GM12878 (cell line): ENCODE data around the gene PLEKHS1. TPM values are rescaled to one million over a fixed set of nuclear protein-coding genes. Genes with fewer than 3 reads are reported as not detected.
"Not testable (repeated sequence)": the region's sequence is repeated elsewhere in the genome, so short reads cannot be mapped to it uniquely, and the experiment has no call there.

Experiments used
- ATAC-seq: fragments of 200-7000 bp; cut with Tn5 transposase; 3 replicates; pipeline ENCODE4 v1.9.1; 2020; ENCODE audit warnings: mild to moderate bottlenecking, moderate library complexity
- BruUV-seq: library from RNA; stranded (reverse); fragments of 400-500 nt; replicated peaks from 2 replicates; lab custom pipeline; 2021; lab: Mats Ljungman, UMichigan
- CTCF ChIA-PET: fragments of 300-600 bp; sonication (Branson Sonifier 250); formaldehyde crosslinking; extraction: SDS; loops from one replicate; lab custom pipeline; 2021; ENCODE audit warnings: inconsistent platforms; lab: Yijun Ruan, JAX
- POLR2A ChIA-PET: fragments of 350-600 bp; formaldehyde crosslinking; extraction: SDS; loops from one replicate; lab custom pipeline; 2021; ENCODE audit warnings: inconsistent platforms; lab: Charles Lee
- RAD21 ChIA-PET: fragments of 300-600 bp; sonication (Branson Sonifier 250); formaldehyde crosslinking; loops from one replicate; lab custom pipeline; 2023; ENCODE audit warnings: antibody characterized with exemption; ENCODE audit not compliant: unreplicated experiment; lab: Charles Lee
- SMC1A ChIA-PET: fragments of 300-600 bp; sonication (Branson Sonifier 250); formaldehyde crosslinking; loops from one replicate; lab custom pipeline; 2023; ENCODE audit not compliant: unreplicated experiment, uncharacterized antibody; lab: Charles Lee
- DNase-seq: peaks from one replicate; pipeline ENCODE4 v3.0.0-alpha.2; 2011; ENCODE audit warnings: low read depth, low spot score
- FAIRE-seq: peaks from 3 replicates; lab custom pipeline; 2011; peaks lifted over from hg19 to GRCh38; lab: Jason Lieb, UNC
- H2AFZ ChIP-seq: 2 replicates; pipeline ENCODE4 v1.6.0; 2011; ENCODE audit warnings: low read depth, low read length, control low read depth; ENCODE audit not compliant: control insufficient read depth
- H3K27ac ChIP-seq: 2 replicates; pipeline ENCODE4 v1.5.1; 2011; ENCODE audit warnings: control low read depth; ENCODE audit not compliant: control insufficient read depth, insufficient read depth
- H3K27me3 ChIP-seq, 2 experiments: replicated peaks in 1 of 2; 2 replicates each; pipeline versions ENCODE4 v1.6.0 to v1.6.1; 2011; ENCODE audit warnings: low read length in 1 of 2; ENCODE audit not compliant: control insufficient read depth in 2 of 2, insufficient read depth in 2 of 2
- H3K36me3 ChIP-seq, 2 experiments: 2 replicates each; pipeline ENCODE4 v1.5.1; 2011; ENCODE audit warnings: low read length in 1 of 2; ENCODE audit not compliant: control insufficient read depth in 2 of 2, insufficient read depth in 2 of 2
- H3K4me1 ChIP-seq: 2 replicates; pipeline ENCODE4 v1.6.1; 2011; ENCODE audit warnings: mild to moderate bottlenecking, low read length, moderate library complexity, mixed read lengths; ENCODE audit not compliant: control insufficient read depth, insufficient read depth
- H3K4me2 ChIP-seq: 2 replicates; pipeline ENCODE4 v1.6.0; 2011; ENCODE audit warnings: control low read depth; ENCODE audit not compliant: control insufficient read depth, insufficient read depth
- H3K4me3 ChIP-seq: fragments of 200-600 bp; sonication (generic); 2 replicates; pipeline ENCODE4 v1.5.1; 2016
- H3K79me2 ChIP-seq: 2 replicates; pipeline ENCODE4 v1.6.0; 2011; ENCODE audit warnings: low read length; ENCODE audit not compliant: control insufficient read depth, insufficient read depth
- H3K9ac ChIP-seq: 2 replicates; pipeline ENCODE4 v1.8.0; 2011; ENCODE audit warnings: low read length, control low read depth, mixed read lengths; ENCODE audit not compliant: control insufficient read depth, insufficient read depth
- H3K9me3 ChIP-seq: replicated peaks from 3 replicates; pipeline ENCODE4 v1.5.1; 2011; ENCODE audit warnings: mild to moderate bottlenecking, low read length; ENCODE audit not compliant: control insufficient read depth, insufficient read depth
- H4K20me1 ChIP-seq: 2 replicates; pipeline ENCODE4 v1.6.0; 2011; ENCODE audit not compliant: control insufficient read depth, insufficient read depth
- IRF4 ChIP-seq: IDR thresholded peaks from 2 replicates; pipeline ENCODE4 v1.6.1; 2011; ENCODE audit warnings: low read depth, low read length
- MXI1 ChIP-seq: fragments of 150-350 bp; IDR thresholded peaks from 2 replicates; pipeline ENCODE4 v1.6.1; 2011; ENCODE audit warnings: low read depth, mild to moderate bottlenecking, inconsistent platforms, low read length, improper control_type of control experiment
- POU2F2 ChIP-seq: IDR thresholded peaks from 3 replicates; pipeline ENCODE4 v1.6.1; 2011; ENCODE audit warnings: low read depth, mild to moderate bottlenecking, low read length, borderline replicate concordance
- RAD21 ChIP-seq: IDR thresholded peaks from 2 replicates; pipeline ENCODE4 v1.6.1; 2011; ENCODE audit warnings: mild to moderate bottlenecking, low read depth, low read length, moderate library complexity; ENCODE audit not compliant: insufficient read depth
- SP1 ChIP-seq: IDR thresholded peaks from one replicate; pipeline ENCODE4 v1.6.1; 2011; ENCODE audit warnings: low read depth, low read length
- TBL1XR1 ChIP-seq: IDR thresholded peaks from 2 replicates; pipeline ENCODE4 v1.6.1; 2012; ENCODE audit warnings: low read depth, low read length, improper control_type of control experiment
- ZNF217 ChIP-seq: fragments of 450-650 bp; IDR thresholded peaks from 2 replicates; pipeline ENCODE4 v1.6.1; 2017; ENCODE audit warnings: antibody characterized with exemption, mild to moderate bottlenecking
- WGBS: methylation state at CpG from one replicate; pipeline ENCODE4 v1.1.6; 2016; ENCODE audit warnings: low lambda C conversion rate; ENCODE audit not compliant: insufficient replicate concordance, insufficient coverage; ENCODE audit errors: missing lambda C conversion rate; 5-methylcytosine and 5-hydroxymethylcytosine counted together
- in situ Hi-C: fragments of 300-500 bp; cut with MboI; formaldehyde crosslinking; loops from 9 replicates; pipeline ENCODE4 v1.14.3; 2018; ENCODE audit warnings: mixed read lengths
- intact Hi-C: fragments of 100-400 bp; cut with micrococcal nuclease; formaldehyde crosslinking; loops from one replicate; pipeline ENCODE4 v1.14.2; 2022; ENCODE audit not compliant: unreplicated experiment
- polyA plus RNA-seq, 11 experiments: library from polyadenylated mRNA; depleted of rRNA in 4 of 11; unstranded in 6 of 11; stranded (reverse) in 5 of 11; fragments of >200 nt; fragmentation: Nextera tagmentation in 4 of 11; fragmentation: Illumina TruSeq in 1 of 11; extraction: Ambion mirVana in 4 of 11; extraction: Trizol in 1 of 11; gene quantifications; 1 replicate in 1 of 11; 2 replicates in 10 of 11; pipeline versions ENCODE4 v1.2.1 to v1.2.3, GENCODE V29; 2011 to 2016; ENCODE audit warnings: inconsistent platforms in 2 of 11, missing spikeins in 2 of 11, low read depth in 1 of 11
- total RNA-seq, 4 experiments: library from RNA; depleted of rRNA in 3 of 4; stranded (reverse); fragments of >200 nt in 3 of 4; fragmentation: Illumina TruSeq in 1 of 4; extraction: Trizol in 1 of 4; gene quantifications; 2 replicates each; pipeline versions ENCODE4 v1.2.1 to v1.2.3, GENCODE V29; 2013 to 2021
- TF ChIP-seq, protein P1 (sequence below): IDR thresholded peaks from 2 replicates; pipeline ENCODE4 v1.6.1; 2011; ENCODE audit warnings: borderline replicate concordance, low read depth, mild to moderate bottlenecking, moderate library complexity, mixed read lengths, low read length; ENCODE audit not compliant: insufficient read depth; ENCODE audit errors: extremely low read length

The PLEKHS1 gene
- total and polyA plus RNA-seq, 10 of the 15 experiments (the other 5 are each of a cell fraction or from before 2014, with no cell fraction given) = 0.04 to 0.17 TPM; not detected in 8

DNA sequence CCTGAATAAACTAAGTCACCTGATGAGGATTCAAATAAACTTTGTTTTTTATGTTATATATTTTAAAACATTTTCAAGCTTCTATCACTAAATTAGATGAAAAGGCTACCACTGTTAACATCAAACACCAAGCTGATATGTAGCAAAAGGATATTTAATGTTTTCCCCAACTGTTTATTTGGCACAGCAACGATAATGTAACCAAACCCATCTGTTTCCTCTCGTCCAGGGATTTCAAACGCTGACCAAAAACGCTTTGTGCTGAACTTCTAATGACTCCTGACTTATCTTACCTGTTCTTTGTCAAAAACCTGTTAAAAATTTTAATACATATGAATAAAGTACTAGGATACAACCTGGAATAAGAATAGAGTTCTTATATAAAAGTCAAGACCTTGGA lies 71.9 kb downstream of the PLEKHS1 start (continued):
- no peak for TF ChIP-seq RAD21

DNA sequence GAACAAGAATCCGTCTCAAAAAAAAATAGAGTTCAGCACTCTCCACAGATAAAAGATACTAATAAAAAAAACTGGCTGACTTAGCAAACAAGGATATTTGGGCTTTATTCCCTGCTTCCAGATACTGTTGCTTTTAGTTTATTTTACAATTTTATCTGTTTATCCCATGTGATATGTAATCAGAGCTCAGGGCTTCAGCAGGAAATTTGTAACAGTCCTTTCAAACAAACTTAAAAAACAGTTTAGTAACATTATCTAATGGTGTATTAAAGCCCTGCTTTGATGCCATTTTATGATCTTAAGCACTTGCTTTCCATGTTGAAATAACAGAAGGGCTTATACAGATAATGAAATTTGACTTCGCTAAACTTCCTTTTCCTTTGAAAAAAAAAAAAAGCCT lies 74.3 kb downstream of the PLEKHS1 start:
- in situ Hi-C loops (no loop called here), intact Hi-C loops (no loop called here)
- H3K4me3 ChIP-seq = no peak overlapping the region
- 70% methylated on average over 2 of the region's 2 CpGs for WGBS
- BruUV-seq = no TSS peak
- no peak for FAIRE-seq
- no peak for ATAC-seq
- ChIA-PET RAD21 (no interaction called here), CTCF (no interaction called here), SMC1A (interaction anchor here (2.6 kb wide), 1 partner anchor 24 kb away, joined by 6 read pairs; no protein-coding TSS in a partner anchor), POLR2A (interaction anchor here (0.6 kb wide), 1 partner anchor 282 kb away, joined by 4 read pairs; no protein-coding TSS in a partner anchor)
- H3K27me3 ChIP-seq = no peaks in the 10 kb centered on the region
- H3K27ac ChIP-seq = no peak overlapping the region
- no peak for TF ChIP-seq POU2F2
- TF ChIP-seq IRF4 = no peak
- TF ChIP-seq ZNF217 = no peak
- no peak for TF ChIP-seq MXI1
- no peak for TF ChIP-seq SP1
- no peak for TF ChIP-seq TBL1XR1
- TF ChIP-seq, protein P1, sequence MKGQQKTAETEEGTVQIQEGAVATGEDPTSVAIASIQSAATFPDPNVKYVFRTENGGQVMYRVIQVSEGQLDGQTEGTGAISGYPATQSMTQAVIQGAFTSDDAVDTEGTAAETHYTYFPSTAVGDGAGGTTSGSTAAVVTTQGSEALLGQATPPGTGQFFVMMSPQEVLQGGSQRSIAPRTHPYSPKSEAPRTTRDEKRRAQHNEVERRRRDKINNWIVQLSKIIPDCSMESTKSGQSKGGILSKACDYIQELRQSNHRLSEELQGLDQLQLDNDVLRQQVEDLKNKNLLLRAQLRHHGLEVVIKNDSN = no peak
- no peaks in the 10 kb centered on the region for H3K4me1 ChIP-seq
- H3K4me2 ChIP-seq = no peak overlapping the region
- H3K9ac ChIP-seq = no peak overlapping the region
- no peak overlapping the region for H2AFZ ChIP-seq
- H3K9me3 ChIP-seq = no peaks in the 10 kb centered on the region; the same call in 1 of the 3 replicates
- no peaks in the 10 kb centered on the region for H4K20me1 ChIP-seq
- no peaks in the 10 kb centered on the region for H3K79me2 ChIP-seq
- no peak for DNase-seq
- no peaks in the 10 kb centered on the region for H3K36me3 ChIP-seq

DNA sequence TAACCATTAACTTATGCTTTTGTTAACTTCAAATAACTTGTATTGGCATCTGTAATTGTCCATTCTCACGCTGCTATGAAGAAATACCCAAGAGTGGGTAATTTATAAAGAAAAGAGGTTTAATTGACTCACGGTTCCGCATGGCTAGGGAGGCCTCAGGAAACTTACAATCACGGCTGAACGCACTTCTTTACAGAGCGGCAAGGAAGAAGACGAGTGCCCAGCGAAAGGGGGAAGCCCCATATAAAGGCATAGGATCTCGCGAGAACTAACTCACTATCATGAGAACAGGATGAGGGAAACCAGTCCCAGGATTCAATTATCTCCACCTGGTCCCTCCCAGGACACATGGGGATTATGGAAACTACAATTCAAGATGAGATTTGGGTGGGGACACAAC lies 77.1 kb downstream of the PLEKHS1 start:
- DNase-seq, BruUV-seq, H2AFZ ChIP-seq, H3K79me2 ChIP-seq, H3K27ac ChIP-seq, H3K4me2 ChIP-seq, POLR2A ChIA-PET, intact Hi-C loops, RAD21 ChIA-PET, in situ Hi-C loops, H3K36me3 ChIP-seq, H3K9me3 ChIP-seq, ATAC-seq, FAIRE-seq, H3K27me3 ChIP-seq, H3K4me3 ChIP-seq, H4K20me1 ChIP-seq, H3K9ac ChIP-seq, H3K4me1 ChIP-seq: not testable (repeated sequence)
- CTCF ChIA-PET = interaction anchor here (0.6 to 1.4 kb wide), 3 partner anchors 13 to 1104 kb away, joined by 3 read pairs; no protein-coding TSS in a partner anchor
- SMC1A ChIA-PET = interaction anchor here (2.6 kb wide), 1 partner anchor 22 kb away, joined by 6 read pairs; no protein-coding TSS in a partner anchor
- 27% methylated on average over 10 of the region's 10 CpGs for WGBS
